HG02884 (cell line): ENCODE data around the gene BEND7.

Source experiments
- ATAC-seq: cut with Tn5 transposase; IDR thresholded peaks from one replicate; pipeline ENCODE4 v1.9.1; 2021; ENCODE audit warnings: mild to moderate bottlenecking, moderate library complexity; ENCODE audit not compliant: unreplicated experiment

The BEND7 gene

DNA sequence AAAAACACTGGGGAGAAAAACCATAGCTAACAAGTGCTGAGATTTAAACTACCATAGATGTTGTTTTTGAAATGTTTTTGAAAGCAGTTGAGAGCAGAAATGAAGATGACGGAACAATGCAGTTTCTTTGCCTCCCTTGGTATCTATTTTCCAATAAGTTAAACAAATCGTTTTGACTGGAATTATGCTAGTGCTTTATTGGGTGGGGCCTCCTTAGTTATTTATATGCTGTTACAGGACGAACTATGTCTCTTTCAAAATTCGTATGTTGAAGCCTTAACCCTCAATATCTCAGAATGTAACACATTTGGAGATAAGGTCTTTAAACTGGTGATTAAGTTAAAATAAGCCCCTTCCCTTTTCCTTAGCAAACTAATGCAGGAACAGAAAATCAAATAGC is 135.2 kb downstream of the BEND7 start:
- no peak for ATAC-seq

- no peak for ATAC-seq
These were observed 136.1 kb downstream of the BEND7 start for GRCh38 chr10:13392701-13393100.
